Measurements from ENCODE around the gene ZMYND19.
"Not testable (repeated sequence)": the region's sequence is repeated elsewhere in the genome, so short reads cannot be mapped to it uniquely, and the experiment has no call there.

ZMYND19 gene

GRCh38 chr9:137532891-137533468, 57.3 kb downstream of the ZMYND19 start:
- DNase-seq (ENCODE audit: low read depth, low spot score): not testable (repeated sequence)
